ENCODE measurements around the gene ZNRF1.
A peak's percentile ranks its signal among the peaks of the same experiment; 100 is the strongest.

The ZNRF1 gene

GRCh38 chr16:75028544-75029135 is 29.8 kb downstream of the ZNRF1 start:
- no peak for DNase-seq

- no peak for DNase-seq
Measured at GRCh38 chr16:75029854-75030253, 31.0 kb downstream of the ZNRF1 start.

- DNase-seq, result no peak
Measured at GRCh38 chr16:75032655-75033054, 33.8 kb downstream of the ZNRF1 start.

- no peak for DNase-seq
Measured at GRCh38 chr16:75035410-75035968, 36.7 kb downstream of the ZNRF1 start.

- no peak for DNase-seq
Measured at GRCh38 chr16:75038036-75038858, 39.4 kb downstream of the ZNRF1 start.

- DNase-seq, result no peak
Measured at GRCh38 chr16:75039941-75040340, 41.1 kb downstream of the ZNRF1 start.

- DNase-seq, result no peak
Measured at GRCh38 chr16:75042426-75043174, 43.8 kb downstream of the ZNRF1 start.

- DNase-seq, result no peak
Measured at GRCh38 chr16:75043175-75043895, 44.5 kb downstream of the ZNRF1 start.

- DNase-seq, result peak; percentile 21
Measured at GRCh38 chr16:75044800-75045361, 46.1 kb downstream of the ZNRF1 start.

GRCh38 chr16:75045424-75045823 is 46.6 kb downstream of the ZNRF1 start:
- DNase-seq, result no peak

GRCh38 chr16:75048054-75048453 is 49.2 kb downstream of the ZNRF1 start:
- DNase-seq, result no peak

- DNase-seq, result no peak
Measured at GRCh38 chr16:75048530-75048929, 49.7 kb downstream of the ZNRF1 start.

- DNase-seq, result no peak
Measured at GRCh38 chr16:75052481-75053202, 53.8 kb downstream of the ZNRF1 start.

GRCh38 chr16:75053791-75054555 is 55.1 kb downstream of the ZNRF1 start:
- DNase-seq, result no peak

GRCh38 chr16:75054556-75054947 is 55.7 kb downstream of the ZNRF1 start:
- no peak for DNase-seq

- no peak for DNase-seq
Measured at GRCh38 chr16:75058806-75059205, 60.0 kb downstream of the ZNRF1 start.

GRCh38 chr16:75059411-75059810 is 60.6 kb downstream of the ZNRF1 start:
- no peak for DNase-seq

GRCh38 chr16:75060723-75061122 is 61.9 kb downstream of the ZNRF1 start:
- DNase-seq, result no peak

- no peak for DNase-seq
Measured at GRCh38 chr16:75061669-75062068, 62.8 kb downstream of the ZNRF1 start.

GRCh38 chr16:75062135-75062975 is 63.5 kb downstream of the ZNRF1 start:
- no peak for DNase-seq

Data from NCI-H82 (cell line).